Sigmoid colon (tissue), 6 donors: Measurements from ENCODE around the gene LOC128125822.

Experiments
- DNase-seq: peaks from one replicate; pipeline ENCODE4 v3.0.0-alpha.2; 2019
- H3K27ac ChIP-seq, 4 donors: fragments of 200-600 bp; sonication (generic); one replicate each; pipeline ENCODE4 v1.5.1; 2016 to 2019; ENCODE audit warnings: mild to moderate bottlenecking in 1 of 4
- H3K27me3 ChIP-seq, 3 donors: fragments of 200-600 bp; sonication (generic); one replicate each; pipeline ENCODE4 v1.5.1; 2019; ENCODE audit warnings: mild to moderate bottlenecking in 1 of 3
- H3K36me3 ChIP-seq, 4 donors: fragments of 200-600 bp; sonication (generic); one replicate each; pipeline ENCODE4 v1.5.1; 2016 to 2019
- H3K4me1 ChIP-seq, 4 donors: fragments of 200-600 bp; sonication (generic); one replicate each; pipeline ENCODE4 v1.5.1; 2017 to 2019
- H3K4me3 ChIP-seq, 4 donors: fragments of 200-600 bp; sonication (generic); one replicate each; pipeline ENCODE4 v1.5.1; 2017 to 2019; ENCODE audit warnings: mild to moderate bottlenecking in 2 of 4, moderate library complexity in 1 of 4
- H3K9me3 ChIP-seq, 4 donors: fragments of 200-600 bp in 3 of 4; sonication (generic) in 3 of 4; one replicate each; pipeline versions ENCODE4 v1.5.1 to v1.6.1; 2013 to 2019
- CTCF ChIP-seq, 4 experiments: fragments of 450-650 bp in 3 of 4; fragments of 200-600 bp in 1 of 4; IDR thresholded peaks; one replicate each; pipeline ENCODE4 v1.5.1; 2016 to 2019; ENCODE audit warnings: antibody characterized with exemption in 4 of 4, mild to moderate bottlenecking in 3 of 4, moderate library complexity in 2 of 4
- EP300 ChIP-seq, 4 donors: sonication (generic); formaldehyde crosslinking; IDR thresholded peaks; one replicate each; pipeline ENCODE4 v1.6.1; 2017; ENCODE audit warnings: antibody characterized with exemption in 4 of 4
- POLR2A ChIP-seq, 2 donors: fragments of 450-650 bp; IDR thresholded peaks; one replicate each; pipeline ENCODE4 v1.6.1; 2016; ENCODE audit warnings: antibody characterized with exemption in 2 of 2, mild to moderate bottlenecking in 2 of 2, moderate library complexity in 2 of 2
- POLR2AphosphoS5 ChIP-seq, 4 donors: sonication (generic); formaldehyde crosslinking; IDR thresholded peaks; one replicate each; pipeline ENCODE4 v1.6.1; 2017; ENCODE audit warnings: antibody characterized with exemption in 4 of 4
- WGBS, 2 donors: extraction: QIAGEN DNeasy Blood & Tissue Kit; methylation state at CpG; one replicate each; pipeline ENCODE4 v1.1.7; 2013; 5-methylcytosine and 5-hydroxymethylcytosine counted together
- intact Hi-C: fragments of 100-400 bp; cut with DNase I; formaldehyde crosslinking; loops from one replicate; pipeline ENCODE4 v1.15.1; 2023
- donor health status: healthy with polysubstance abuse.
- donor health status: healthy.

LOC128125822 gene

GRCh38 chr6:63527658-63528514 is 44.4 kb upstream of the LOC128125822 start:
- Histone ChIP-seq H3K4me3 (no peak overlapping the region), H3K9me3 (no peaks in the 10 kb centered on the region), H3K27ac (peak overlapping the region in 2 of 4 donors; percentile 47 to 53), H3K36me3 (no peaks in the 10 kb centered on the region), H3K4me1 (peaks cover 0 to 12% (median 9%) of the 10 kb centered on the region in 4 donors), H3K27me3 (no peaks in the 10 kb centered on the region)
- TF ChIP-seq POLR2A (IDR thresholded peaks at IDR 0.05) = no peak
- TF ChIP-seq EP300 (IDR thresholded peaks at IDR 0.05) = peak in 1 of 4 donors; percentile 62
- no peak for TF ChIP-seq CTCF (IDR thresholded peaks at IDR 0.05)
- TF ChIP-seq POLR2AphosphoS5 (IDR thresholded peaks at IDR 0.05) = peak in 3 of 4 donors; percentile 34 to 70 (median 42)
- DNase-seq = peak; percentile 72
- 80 to 86% methylated on average over 6 of the region's 6 CpGs for WGBS, 2 donors
- intact Hi-C loops = no loop called here

- TF ChIP-seq POLR2AphosphoS5 (IDR thresholded peaks at IDR 0.05) = no peak
- TF ChIP-seq CTCF (IDR thresholded peaks at IDR 0.05) = no peak
- no peak for TF ChIP-seq POLR2A (IDR thresholded peaks at IDR 0.05)
- no peak for TF ChIP-seq EP300 (IDR thresholded peaks at IDR 0.05)
- Histone ChIP-seq H3K27me3 (no peaks in the 10 kb centered on the region), H3K4me1 (peaks cover 0 to 12% (median 9%) of the 10 kb centered on the region in 4 donors), H3K9me3 (no peaks in the 10 kb centered on the region), H3K36me3 (no peaks in the 10 kb centered on the region), H3K4me3 (no peak overlapping the region), H3K27ac (no peak overlapping the region)
- no peak for DNase-seq
- intact Hi-C loops = no loop called here
- 64 to 81% methylated on average over 4 of the region's 4 CpGs for WGBS, 2 donors
Observed at GRCh38 chr6:63529498-63529897, 42.8 kb upstream of the LOC128125822 start.

GRCh38 chr6:63530182-63530581 is 42.1 kb upstream of the LOC128125822 start:
- no peaks in the 10 kb centered on the region for H3K36me3 ChIP-seq
- intact Hi-C loops = no loop called here
- H3K27ac ChIP-seq = no peak overlapping the region
- TF ChIP-seq POLR2A (IDR thresholded peaks at IDR 0.05) (no peak), EP300 (IDR thresholded peaks at IDR 0.05) (no peak)
- 86 to 95% methylated on average over 3 of the region's 3 CpGs for WGBS, 2 donors
- no peak for DNase-seq
- no peak overlapping the region for H3K4me3 ChIP-seq
- peaks cover 0 to 12% (median 9%) of the 10 kb centered on the region in 4 donors for H3K4me1 ChIP-seq
- no peaks in the 10 kb centered on the region for H3K27me3 ChIP-seq
- no peaks in the 10 kb centered on the region for H3K9me3 ChIP-seq

- intact Hi-C loops = no loop called here
- no peaks in the 10 kb centered on the region for H3K9me3 ChIP-seq
- 92 to 95% methylated on average over 1 of the region's 1 CpG for WGBS, 2 donors
- DNase-seq = no peak
- no peak for TF ChIP-seq CTCF (IDR thresholded peaks at IDR 0.05)
- no peak for TF ChIP-seq POLR2AphosphoS5 (IDR thresholded peaks at IDR 0.05)
- no peak for TF ChIP-seq POLR2A (IDR thresholded peaks at IDR 0.05)
- no peak for TF ChIP-seq EP300 (IDR thresholded peaks at IDR 0.05)
- H3K4me3 ChIP-seq = no peak overlapping the region
- H3K36me3 ChIP-seq = no peaks in the 10 kb centered on the region
- no peaks in the 10 kb centered on the region for H3K27me3 ChIP-seq
- H3K4me1 ChIP-seq = peaks cover 0 to 12% (median 9%) of the 10 kb centered on the region in 4 donors
- no peak overlapping the region for H3K27ac ChIP-seq
Observed at GRCh38 chr6:63530991-63531390, 41.3 kb upstream of the LOC128125822 start.

GRCh38 chr6:63533026-63533425 is 39.3 kb upstream of the LOC128125822 start:
- DNase-seq = no peak
- H3K27ac ChIP-seq = no peak overlapping the region
- TF ChIP-seq EP300 (IDR thresholded peaks at IDR 0.05) (no peak), POLR2A (IDR thresholded peaks at IDR 0.05) (no peak), POLR2AphosphoS5 (IDR thresholded peaks at IDR 0.05) (no peak), CTCF (IDR thresholded peaks at IDR 0.05) (no peak)
- intact Hi-C loops = no loop called here
- no peaks in the 10 kb centered on the region for H3K36me3 ChIP-seq
- 89 to 90% methylated on average over 3 of the region's 3 CpGs for WGBS, 2 donors
- H3K4me1 ChIP-seq = peaks cover 1 to 4% (median 3%) of the 10 kb centered on the region in 4 donors
- no peak overlapping the region for H3K4me3 ChIP-seq
- no peaks in the 10 kb centered on the region for H3K9me3 ChIP-seq
- H3K27me3 ChIP-seq = no peaks in the 10 kb centered on the region
